HG03457 (cell line): ENCODE data around the gene NT5DC2.

Source experiments
- ATAC-seq: cut with Tn5 transposase; IDR thresholded peaks from one replicate; pipeline ENCODE4 v1.9.1; 2021; ENCODE audit warnings: moderate number of reproducible peaks; ENCODE audit not compliant: unreplicated experiment

The NT5DC2 gene

GRCh38 chr3:52533623-52534280 lies at the start of gene NT5DC2:
TSS of gene NT5DC2 (minus strand) at chr3:52533857. CDS start at chr3:52533737, 120 bp downstream.
- no peak for ATAC-seq

GRCh38 chr3:52574056-52574965 lies 40.7 kb upstream of the NT5DC2 start:
- ATAC-seq, result no peak

- no peak for ATAC-seq
Measured at GRCh38 chr3:52572221-52572620, 38.6 kb upstream of the NT5DC2 start.

- ATAC-seq, result no peak
Measured at GRCh38 chr3:52570076-52570475, 36.4 kb upstream of the NT5DC2 start.

GRCh38 chr3:52568069-52568468 lies 34.4 kb upstream of the NT5DC2 start:
- ATAC-seq, result no peak

GRCh38 chr3:52563984-52564383 lies 30.3 kb upstream of the NT5DC2 start:
- no peak for ATAC-seq

GRCh38 chr3:52561028-52561747 lies 27.5 kb upstream of the NT5DC2 start:
- ATAC-seq, result no peak

GRCh38 chr3:52558436-52558835 lies 24.8 kb upstream of the NT5DC2 start:
- no peak for ATAC-seq

GRCh38 chr3:52557011-52557960 lies 23.6 kb upstream of the NT5DC2 start:
- ATAC-seq, result no peak

- ATAC-seq, result no peak
Measured at GRCh38 chr3:52555056-52555455, 21.4 kb upstream of the NT5DC2 start.

GRCh38 chr3:52554026-52554755 lies 20.5 kb upstream of the NT5DC2 start:
- ATAC-seq, result no peak

GRCh38 chr3:52552089-52552488 lies 18.4 kb upstream of the NT5DC2 start:
- no peak for ATAC-seq

GRCh38 chr3:52551118-52551517 lies 17.5 kb upstream of the NT5DC2 start:
- ATAC-seq, result no peak

- no peak for ATAC-seq
Measured at GRCh38 chr3:52547143-52547542, 13.5 kb upstream of the NT5DC2 start.

- ATAC-seq, result no peak
Measured at GRCh38 chr3:52546111-52546901, 12.6 kb upstream of the NT5DC2 start.

GRCh38 chr3:52544937-52545336 lies 11.3 kb upstream of the NT5DC2 start:
- ATAC-seq, result no peak

- no peak for ATAC-seq
Measured at GRCh38 chr3:52541050-52541449, 7.4 kb upstream of the NT5DC2 start.

- ATAC-seq, result no peak
Measured at GRCh38 chr3:52539010-52539653, 5.5 kb upstream of the NT5DC2 start.
